Small intestine (tissue), 7 donors: ENCODE results near the gene SFT2D3. TPM values are rescaled to one million over a fixed set of nuclear protein-coding genes. Genes with fewer than 3 reads are reported as not detected.

Experiments
- DNase-seq, 2 donors: peaks; one replicate each; pipeline versions ENCODE4 v3.0.0 to v3.0.0-alpha.2; 2013
- FAIRE-seq: peaks from 2 replicates; lab custom pipeline; 2012; peaks lifted over from hg19 to GRCh38; lab: Jason Lieb, UNC
- H3K27ac ChIP-seq, 3 donors: one replicate each; pipeline ENCODE4 v1.5.1; 2013; ENCODE audit warnings: low read length in 2 of 3, mild to moderate bottlenecking in 2 of 3, control low read depth in 1 of 3, inconsistent platforms in 1 of 3, low read depth in 1 of 3, moderate library complexity in 1 of 3
- H3K27me3 ChIP-seq, 3 donors: one replicate each; pipeline ENCODE4 v1.6.1; 2013; ENCODE audit warnings: low read length in 3 of 3, inconsistent platforms in 1 of 3; ENCODE audit not compliant: control insufficient read depth in 3 of 3, insufficient read depth in 3 of 3
- H3K36me3 ChIP-seq, 3 donors: one replicate each; pipeline ENCODE4 v1.6.1; 2013; ENCODE audit warnings: low read length in 3 of 3, inconsistent platforms in 1 of 3, low read depth in 1 of 3, mild to moderate bottlenecking in 1 of 3, moderate library complexity in 1 of 3; ENCODE audit not compliant: control insufficient read depth in 3 of 3, insufficient read depth in 2 of 3
- H3K4me1 ChIP-seq, 3 donors: one replicate each; pipeline ENCODE4 v1.6.1; 2013; ENCODE audit warnings: low read length in 2 of 3, inconsistent platforms in 1 of 3, low read depth in 1 of 3, mild to moderate bottlenecking in 1 of 3, moderate library complexity in 1 of 3; ENCODE audit not compliant: control insufficient read depth in 3 of 3, insufficient read depth in 2 of 3
- H3K4me3 ChIP-seq, 3 donors: one replicate each; pipeline ENCODE4 v1.5.1; 2013; ENCODE audit warnings: low read length in 3 of 3, control low read depth in 1 of 3, inconsistent platforms in 1 of 3, low read depth in 1 of 3, mild to moderate bottlenecking in 1 of 3, moderate library complexity in 1 of 3
- H3K9me3 ChIP-seq, 2 donors: one replicate each; pipeline ENCODE4 v1.6.1; 2013; ENCODE audit warnings: low read depth in 1 of 2, low read length in 1 of 2; ENCODE audit not compliant: control insufficient read depth in 2 of 2, insufficient read depth in 1 of 2
- WGBS, 3 donors: extraction: QIAGEN DNeasy Blood & Tissue Kit; methylation state at CpG; one replicate each; pipeline ENCODE4 v1.1.7; 2013; 5-methylcytosine and 5-hydroxymethylcytosine counted together
- polyA plus RNA-seq, 4 donors: library from polyadenylated mRNA; stranded (reverse) in 3 of 4; unstranded in 1 of 4; fragments of 200-250 nt in 3 of 4; fragments of 120-200 nt in 1 of 4; gene quantifications; one replicate each; pipeline versions ENCODE4 v1.2.1 to v1.2.3, GENCODE V29; 2013
- donor health status: healthy with polysubstance abuse.
- donor health status: control.
- donor health status: control.
- donor health status: Bipolar disorder and iron deficiency.
- donor health status: healthy.

SFT2D3 gene
- polyA plus RNA-seq, 4 donors = 3.8 to 7.4 (median 4.7) TPM; not detected in 1

DNA sequence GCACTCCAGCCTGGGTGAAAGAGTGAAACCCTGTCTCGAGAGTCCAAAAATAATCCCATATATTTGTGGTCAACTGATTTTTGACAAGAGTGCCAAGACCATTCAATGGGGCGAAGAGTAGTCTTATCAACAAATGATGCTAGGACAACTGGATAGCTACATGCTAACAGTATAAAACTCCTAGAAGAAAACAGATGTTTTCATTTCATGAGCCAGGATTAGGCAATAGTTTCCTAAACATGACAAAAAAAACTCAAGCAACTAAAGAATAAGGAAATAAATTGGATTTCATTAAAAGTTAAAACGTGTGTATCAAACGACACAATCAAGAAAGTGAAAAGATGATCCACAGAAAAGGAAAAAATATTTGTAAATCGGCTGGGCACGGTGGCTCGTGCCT is 32.2 kb upstream of the SFT2D3 start:
- no peak overlapping the region for H3K4me3 ChIP-seq
- WGBS, 3 donors = 79 to 89% (median 87%) methylated on average over 7 of the region's 7 CpGs
- peaks cover 0 to 2% of the 10 kb centered on the region in 2 donors for H3K9me3 ChIP-seq
- H3K27me3 ChIP-seq = peaks cover 0 to 53% (median 9%) of the 10 kb centered on the region in 3 donors
- H3K4me1 ChIP-seq = no peaks in the 10 kb centered on the region
- H3K36me3 ChIP-seq = no peaks in the 10 kb centered on the region
- H3K27ac ChIP-seq = no peak overlapping the region
- FAIRE-seq (no peak), DNase-seq (no peak)

DNA sequence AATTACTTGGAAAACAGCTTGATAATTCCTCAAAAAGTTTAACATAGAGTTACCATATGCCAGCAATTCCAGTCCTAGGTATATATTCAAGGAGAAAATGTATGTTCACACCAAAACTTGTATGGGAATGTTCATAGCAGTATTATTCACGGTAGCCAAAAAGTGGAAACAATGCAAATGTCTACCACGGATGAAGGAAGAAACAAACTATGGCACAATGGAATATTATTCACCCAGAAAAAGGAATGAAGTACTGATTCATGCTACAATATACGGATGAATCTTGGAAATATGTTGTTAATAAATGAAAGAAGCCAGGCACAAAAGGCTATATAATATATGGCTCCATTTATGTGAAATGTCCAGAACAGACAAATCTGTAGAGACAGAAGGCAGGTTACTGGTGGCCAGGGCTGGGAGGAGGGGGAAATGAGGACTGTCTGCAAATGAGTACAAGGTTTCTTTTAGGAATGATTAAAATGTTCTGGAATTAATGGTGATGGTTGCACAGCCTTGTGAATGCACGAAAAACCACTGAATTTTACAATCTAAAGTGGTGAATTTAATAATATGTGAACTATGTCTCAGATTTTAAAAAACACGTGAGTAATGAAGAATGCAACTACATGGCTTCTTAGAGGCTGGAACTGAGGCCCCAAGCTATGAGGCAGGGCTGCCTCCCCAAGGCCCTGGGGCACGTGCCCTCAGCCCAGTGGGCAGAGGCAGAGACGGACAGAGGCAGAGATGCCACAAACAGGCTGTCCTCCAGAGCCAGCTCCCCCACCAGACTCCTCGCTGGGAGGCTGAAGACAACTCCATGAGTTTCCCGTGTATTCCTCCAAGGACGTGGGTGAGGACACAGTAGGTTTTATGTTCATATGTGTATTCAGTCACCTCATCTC is 31.0 kb upstream of the SFT2D3 start:
- H3K4me1 ChIP-seq = peaks cover 0 to 5% (median 0%) of the 10 kb centered on the region in 3 donors
- no peak overlapping the region for H3K4me3 ChIP-seq
- 68 to 80% (median 72%) methylated on average over 10 of the region's 10 CpGs for WGBS, 3 donors
- FAIRE-seq (no peak), DNase-seq (no peak)
- H3K27ac ChIP-seq = no peak overlapping the region
- H3K36me3 ChIP-seq = no peaks in the 10 kb centered on the region
- H3K27me3 ChIP-seq = peaks cover 0 to 51% (median 3%) of the 10 kb centered on the region in 3 donors
- H3K9me3 ChIP-seq = peaks cover 0 to 2% of the 10 kb centered on the region in 2 donors

DNA sequence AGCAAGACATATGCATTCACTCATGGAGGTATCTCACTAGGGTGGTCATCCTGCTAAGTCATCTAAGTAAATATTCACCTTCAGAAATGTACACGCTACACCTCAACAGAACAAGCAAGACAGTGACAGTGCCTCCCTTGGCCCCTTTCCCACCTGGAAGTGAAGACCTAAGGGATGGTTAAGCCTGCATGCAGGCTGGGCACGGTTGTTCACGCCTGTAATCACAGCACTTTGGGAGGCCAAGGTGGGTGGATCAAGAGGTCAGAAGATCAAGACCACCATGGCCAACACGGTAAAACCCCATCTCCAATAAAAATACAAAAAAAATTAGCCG is 30.4 kb upstream of the SFT2D3 start:
- peaks cover 0 to 52% (median 3%) of the 10 kb centered on the region in 3 donors for H3K27me3 ChIP-seq
- DNase-seq (no peak), FAIRE-seq (no peak)
- H3K4me3 ChIP-seq = no peak overlapping the region
- 68 to 76% (median 69%) methylated on average over 5 of the region's 5 CpGs for WGBS, 3 donors
- H3K36me3 ChIP-seq = no peaks in the 10 kb centered on the region
- H3K9me3 ChIP-seq = peaks cover 0 to 2% of the 10 kb centered on the region in 2 donors
- peaks cover 0 to 5% (median 0%) of the 10 kb centered on the region in 3 donors for H3K4me1 ChIP-seq
- H3K27ac ChIP-seq = no peak overlapping the region

DNA sequence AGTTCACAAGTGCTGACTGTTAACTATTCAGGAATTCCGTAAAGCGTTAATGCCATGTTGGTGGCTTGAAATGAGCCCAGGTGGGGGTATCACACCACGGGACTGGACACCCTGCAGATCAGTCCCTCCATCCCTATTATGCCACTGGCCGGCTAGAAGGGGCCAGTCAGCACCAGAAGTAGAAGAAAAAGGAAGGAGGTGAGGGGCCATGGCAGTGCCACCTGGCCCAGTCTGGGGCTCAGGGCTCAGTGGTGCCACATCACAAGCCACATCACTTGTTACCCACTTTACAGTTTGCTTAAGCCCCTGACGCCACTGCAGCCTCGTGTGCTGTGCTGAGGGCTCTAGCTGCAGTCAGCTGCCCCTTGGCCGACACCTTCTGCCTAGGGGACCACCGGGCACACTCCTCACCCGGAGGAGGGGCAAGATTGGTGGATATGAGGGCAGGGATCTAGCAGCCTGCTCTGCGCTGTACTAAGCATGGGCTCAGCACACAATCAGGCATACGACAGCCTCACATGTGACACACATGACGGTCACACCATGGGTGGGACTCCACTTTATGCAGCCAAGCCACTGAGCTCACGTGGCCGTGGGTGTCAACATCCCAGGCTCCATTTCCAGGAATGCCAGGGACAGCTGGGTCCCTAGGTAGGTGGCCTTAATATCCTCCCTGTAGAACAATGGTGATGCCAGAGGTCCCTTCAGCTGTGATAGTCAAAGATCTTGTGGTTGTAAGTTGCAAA is 29.6 kb upstream of the SFT2D3 start:
- Histone ChIP-seq H3K4me3 (no peak overlapping the region), H3K36me3 (no peaks in the 10 kb centered on the region), H3K4me1 (peaks cover 0 to 5% (median 0%) of the 10 kb centered on the region in 3 donors), H3K27me3 (peaks cover 0 to 54% (median 3%) of the 10 kb centered on the region in 3 donors), H3K9me3 (peaks cover 0 to 2% of the 10 kb centered on the region in 2 donors), H3K27ac (no peak overlapping the region)
- WGBS, 3 donors = 65 to 75% (median 69%) methylated on average over 14 of the region's 14 CpGs
- no peak for FAIRE-seq
- DNase-seq = no peak

DNA sequence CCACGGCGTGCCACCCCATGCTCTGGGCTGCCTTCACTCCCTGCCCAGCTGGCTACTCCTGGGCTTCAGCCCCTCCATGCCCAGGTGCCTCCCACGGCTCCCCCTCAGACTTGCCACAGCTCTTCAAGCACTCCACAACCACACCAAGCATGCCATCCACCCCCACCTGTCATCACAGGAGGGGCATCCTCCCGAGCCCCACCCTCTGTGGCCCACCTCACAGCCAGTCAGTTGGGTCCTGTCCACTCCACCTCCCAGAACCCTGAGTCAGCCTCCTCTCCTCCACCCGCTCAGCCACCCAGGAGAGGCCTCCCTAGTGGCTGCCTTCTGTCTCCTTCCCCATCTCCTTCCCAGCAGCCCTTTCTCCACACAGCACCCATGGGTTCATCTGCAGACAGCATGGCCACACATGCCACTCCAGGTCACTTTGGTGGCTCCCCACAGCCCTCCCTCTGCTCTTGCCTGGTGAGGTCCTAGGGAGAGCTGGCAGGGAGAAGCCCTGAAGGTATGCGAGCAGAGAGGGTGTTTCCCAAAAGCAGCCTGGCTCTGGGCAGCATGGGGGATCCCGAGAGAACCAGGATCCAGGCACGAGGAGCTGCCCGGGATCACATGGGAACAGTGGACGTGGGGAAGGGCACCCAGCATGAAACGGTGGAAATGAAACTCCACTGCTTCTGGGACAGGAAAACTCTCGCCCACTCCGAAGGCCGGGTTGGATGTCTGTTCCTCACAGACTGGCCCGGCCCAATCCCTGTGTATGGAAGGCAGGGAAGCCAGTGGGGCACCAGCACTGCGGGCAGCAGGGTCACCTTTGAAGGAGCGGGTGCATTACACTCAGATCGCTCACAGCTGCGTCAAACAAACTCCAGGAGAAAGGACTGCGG is 28.7 kb upstream of the SFT2D3 start:
- Histone ChIP-seq H3K36me3 (no peaks in the 10 kb centered on the region), H3K27me3 (peaks cover 0 to 58% (median 3%) of the 10 kb centered on the region in 3 donors), H3K9me3 (peaks cover 0 to 2% of the 10 kb centered on the region in 2 donors), H3K4me1 (peaks cover 0 to 5% (median 0%) of the 10 kb centered on the region in 3 donors), H3K4me3 (peak overlapping the region in 1 of 3 donors; percentile 7), H3K27ac (peak overlapping the region in 1 of 3 donors; percentile 80)
- DNase-seq = no peak
- 69 to 73% (median 71%) methylated on average over 20 of the region's 20 CpGs for WGBS, 3 donors
- FAIRE-seq = no peak

DNA sequence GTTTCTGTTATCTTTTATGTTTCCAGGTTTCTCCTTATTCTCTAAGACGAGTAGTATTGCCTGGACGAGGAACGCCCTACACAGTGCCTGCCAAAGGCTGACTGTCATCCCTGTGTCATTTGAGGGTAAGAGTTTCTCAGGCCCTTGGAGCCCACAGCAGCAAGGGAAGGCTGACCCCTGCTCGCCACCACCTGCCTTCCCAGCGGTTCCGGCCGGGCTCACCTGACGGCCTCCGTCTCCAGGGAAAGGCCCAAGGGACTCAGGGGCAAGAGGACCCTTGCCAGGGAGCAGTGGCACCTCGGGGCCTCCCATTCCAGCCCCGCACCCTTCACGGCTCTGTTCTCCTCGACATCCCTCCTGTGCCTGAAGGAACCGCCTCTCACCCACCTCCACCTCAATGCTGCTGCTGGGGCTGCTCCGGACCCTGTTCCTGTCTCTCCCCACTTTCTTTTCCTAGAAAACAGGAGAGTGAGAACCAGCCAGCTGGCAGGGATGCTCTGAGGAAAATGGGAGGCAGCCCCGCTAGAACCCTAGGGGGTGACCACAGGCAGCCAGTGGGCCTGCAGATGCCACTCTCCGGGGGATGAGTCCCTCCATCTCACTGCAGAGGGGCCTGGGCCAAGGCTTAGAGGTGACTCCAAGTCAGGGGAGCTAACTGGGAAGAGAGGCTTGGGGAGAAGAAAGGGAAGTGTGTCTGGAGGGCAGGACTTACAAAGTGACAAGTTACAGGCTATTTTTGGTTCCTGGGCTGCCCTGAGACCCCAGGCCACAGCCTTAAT is 27.8 kb upstream of the SFT2D3 start:
- 67 to 80% (median 76%) methylated on average over 16 to 17 of the region's 17 CpGs for WGBS, 3 donors
- Histone ChIP-seq H3K36me3 (no peaks in the 10 kb centered on the region), H3K27me3 (peaks cover 0 to 66% (median 3%) of the 10 kb centered on the region in 3 donors), H3K27ac (peak overlapping the region in 1 of 3 donors; percentile 80), H3K4me3 (peak overlapping the region in 1 of 3 donors; percentile 38), H3K4me1 (peaks cover 0 to 5% (median 0%) of the 10 kb centered on the region in 3 donors), H3K9me3 (no peaks in the 10 kb centered on the region)
- no peak for DNase-seq
- FAIRE-seq = no peak
